UCSD-AML1 (cell line): ENCODE results near the gene S1PR5.
"Not testable (repeated sequence)": the region's sequence is repeated elsewhere in the genome, so short reads cannot be mapped to it uniquely, and the experiment has no call there.

ENCODE experiments used
- DNase-seq: peaks from one replicate; lab custom pipeline; 2025; ENCODE audit not compliant: unreplicated experiment; lab: John Stamatoyannopoulos, UW

The S1PR5 gene

GRCh38 chr19:10517361-10517759 is at the start of gene S1PR5:
Gene S1PR5 (minus strand): TSS chr19:10517447. CDS start chr19:10515011, 2,436 bp downstream.
- DNase-seq: no peak

GRCh38 chr19:10566658-10567410 is 49.6 kb upstream of the S1PR5 start:
- DNase-seq: peak; percentile 49

GRCh38 chr19:10566408-10566657 is 49.1 kb upstream of the S1PR5 start:
- DNase-seq: no peak

DNA sequence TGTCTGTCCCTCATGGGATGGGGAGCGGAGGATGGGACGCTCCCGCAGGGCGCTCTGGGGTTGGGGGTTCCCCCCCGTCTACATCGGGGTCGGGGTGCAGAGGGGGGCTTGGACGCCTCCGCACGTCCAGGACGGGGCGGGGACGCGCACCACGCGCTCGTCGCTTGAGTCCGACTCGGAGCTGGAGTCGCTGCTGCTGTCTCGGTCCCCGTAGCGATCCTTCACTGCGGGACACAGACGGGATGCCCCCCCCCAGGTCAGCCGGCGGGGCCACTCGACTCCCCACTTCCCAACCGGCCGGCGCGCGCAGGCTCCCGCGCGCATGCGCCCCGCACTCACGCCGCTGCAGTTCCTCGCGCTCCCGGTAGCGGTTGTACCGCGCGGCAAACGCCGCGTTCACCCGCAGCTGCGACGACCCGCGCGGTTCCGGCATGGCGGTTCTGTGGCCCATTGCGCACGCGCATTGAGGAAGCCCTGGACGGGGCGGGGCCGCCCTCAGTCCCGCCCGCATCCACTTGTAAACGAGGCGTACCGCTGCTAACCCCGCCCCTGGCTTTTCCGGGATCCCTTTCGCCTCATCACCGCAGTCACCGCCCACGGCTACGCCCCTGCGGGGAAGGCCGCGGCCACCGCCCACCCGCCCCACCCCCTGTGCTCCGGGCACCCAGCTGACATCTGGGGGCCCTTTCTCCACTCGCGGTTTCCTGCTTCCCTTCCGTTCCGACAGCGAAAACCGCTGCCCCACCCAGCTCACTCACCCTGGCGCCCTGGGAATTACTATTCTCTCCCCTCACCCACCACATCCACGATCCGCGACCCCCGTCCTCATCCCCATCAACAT is 48.5 kb upstream of the S1PR5 start, which contains the start of gene KRI1:
Gene KRI1, minus strand, starts transcription at position 444 of the 841 bp plus-strand sequence. Its CDS starts 11 bp downstream, at position 433.
- DNase-seq: peak; percentile 100

DNA sequence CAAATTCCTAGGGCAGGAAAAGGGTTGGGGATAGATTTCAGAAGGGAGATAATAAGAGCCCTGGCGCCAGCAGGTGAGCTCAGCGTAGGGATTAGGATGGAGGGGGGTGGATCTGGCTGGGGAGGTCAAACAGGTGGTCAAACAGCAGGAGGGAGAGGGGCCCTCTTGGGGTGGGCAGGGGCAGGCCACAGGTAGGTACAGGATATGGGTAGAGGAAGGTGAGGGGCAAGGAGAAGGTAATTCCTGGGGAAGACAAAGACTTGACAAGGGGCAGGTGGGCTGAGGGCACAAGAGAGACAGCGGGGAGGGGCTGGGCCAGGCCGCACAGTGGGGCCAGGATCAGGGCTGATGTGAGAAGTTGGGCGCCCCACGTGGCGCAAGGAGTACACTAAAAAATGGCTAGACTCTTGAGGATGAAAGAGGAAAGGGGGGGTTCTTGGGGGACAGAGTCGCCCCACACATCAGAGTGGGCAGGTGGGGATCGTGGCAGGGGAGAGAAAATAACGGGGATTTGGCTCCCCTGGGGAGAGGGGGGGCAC is 47.9 kb upstream of the S1PR5 start:
- DNase-seq: peak; percentile 62

DNA sequence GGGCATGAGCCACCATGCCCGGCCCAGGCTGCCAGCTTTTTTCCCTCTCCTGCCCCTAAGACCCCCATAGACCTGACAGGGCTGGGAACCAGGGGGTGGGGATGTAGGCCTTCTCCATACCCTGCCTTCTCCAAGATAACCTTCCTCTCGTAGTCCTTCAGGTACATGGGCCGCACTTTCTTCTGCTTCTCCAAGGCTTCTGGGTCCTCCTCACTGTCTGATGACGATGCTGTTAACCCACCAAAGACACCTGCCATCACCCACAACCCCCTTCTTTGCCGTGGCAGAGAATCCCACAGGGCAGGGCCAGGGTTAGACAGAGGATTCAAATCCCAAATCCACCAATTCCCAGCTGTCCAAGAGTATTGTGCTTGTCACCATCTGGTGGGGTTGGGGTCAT is 45.4 kb upstream of the S1PR5 start:
- DNase-seq: no peak

DNA sequence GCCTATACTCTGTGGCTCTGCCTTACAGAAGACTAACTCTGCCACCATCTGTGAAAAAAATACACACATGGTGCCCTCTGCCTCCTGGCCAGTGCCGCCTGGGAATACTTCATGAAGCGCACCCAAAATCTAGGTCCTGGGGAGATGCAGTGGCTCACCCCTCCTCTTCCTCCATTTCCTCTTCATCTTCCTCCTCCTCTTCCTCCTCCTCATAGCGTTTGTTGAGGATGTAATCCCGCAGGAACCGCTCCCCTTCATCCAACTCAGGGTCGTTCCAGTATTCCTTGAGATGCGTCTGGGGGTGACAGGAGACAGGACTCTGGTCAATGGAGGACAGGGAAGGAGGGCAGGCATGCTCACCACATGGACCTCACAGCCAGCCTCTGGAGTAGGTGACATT is 42.9 kb upstream of the S1PR5 start:
- no peak for DNase-seq

DNA sequence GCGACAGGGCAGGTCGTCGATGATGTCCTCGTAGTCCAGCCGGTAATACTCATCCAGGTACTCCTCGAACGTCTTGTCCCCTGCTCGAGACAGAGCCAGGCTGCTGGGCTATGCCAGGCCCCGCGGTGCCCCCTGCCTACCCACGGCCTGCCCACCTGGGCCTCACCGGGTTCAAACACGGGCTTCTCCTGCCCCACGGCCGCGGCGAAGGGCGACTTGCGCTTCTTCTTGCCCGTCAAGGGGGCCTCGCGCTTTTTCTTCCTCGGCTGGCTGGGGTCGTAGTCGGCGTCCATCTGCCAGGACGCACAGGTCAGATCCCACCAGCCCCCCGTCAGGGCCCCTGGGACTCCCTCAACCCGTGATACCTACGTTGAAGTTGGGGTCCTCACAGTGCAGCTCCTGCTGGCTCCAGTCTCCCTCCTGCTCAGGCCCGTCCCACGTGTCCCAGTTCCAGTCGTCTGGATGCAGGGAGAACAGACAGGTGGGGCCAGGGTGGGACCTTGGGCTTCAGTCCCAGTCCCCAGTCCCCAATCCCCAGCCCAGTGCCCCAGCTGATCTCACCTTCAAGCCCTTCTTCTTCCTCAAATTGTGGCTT is 40.5 kb upstream of the S1PR5 start:
- no peak for DNase-seq

DNA sequence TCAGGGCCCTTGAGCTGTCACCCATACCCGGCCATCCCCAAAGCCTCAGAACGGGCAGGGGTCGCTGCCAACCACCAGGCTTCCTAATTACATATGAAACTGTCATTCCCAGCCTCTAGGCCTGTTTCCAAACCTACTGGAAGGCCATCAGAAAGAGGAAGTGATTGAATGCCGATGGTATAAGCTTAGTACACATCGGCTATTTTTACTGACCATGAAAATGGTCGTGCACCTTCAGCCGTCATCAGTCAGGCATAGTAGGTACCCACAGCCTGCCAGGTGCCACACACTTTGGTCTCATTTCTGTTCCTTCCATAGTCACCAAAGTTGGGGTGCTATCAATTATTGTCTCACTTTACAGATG is 38.3 kb upstream of the S1PR5 start:
- no peak for DNase-seq

- no peak for DNase-seq
Observed at GRCh38 chr19:10554760-10555609, 37.7 kb upstream of the S1PR5 start.

GRCh38 chr19:10553943-10554381 is 36.7 kb upstream of the S1PR5 start:
- DNase-seq: peak; percentile 24

DNA sequence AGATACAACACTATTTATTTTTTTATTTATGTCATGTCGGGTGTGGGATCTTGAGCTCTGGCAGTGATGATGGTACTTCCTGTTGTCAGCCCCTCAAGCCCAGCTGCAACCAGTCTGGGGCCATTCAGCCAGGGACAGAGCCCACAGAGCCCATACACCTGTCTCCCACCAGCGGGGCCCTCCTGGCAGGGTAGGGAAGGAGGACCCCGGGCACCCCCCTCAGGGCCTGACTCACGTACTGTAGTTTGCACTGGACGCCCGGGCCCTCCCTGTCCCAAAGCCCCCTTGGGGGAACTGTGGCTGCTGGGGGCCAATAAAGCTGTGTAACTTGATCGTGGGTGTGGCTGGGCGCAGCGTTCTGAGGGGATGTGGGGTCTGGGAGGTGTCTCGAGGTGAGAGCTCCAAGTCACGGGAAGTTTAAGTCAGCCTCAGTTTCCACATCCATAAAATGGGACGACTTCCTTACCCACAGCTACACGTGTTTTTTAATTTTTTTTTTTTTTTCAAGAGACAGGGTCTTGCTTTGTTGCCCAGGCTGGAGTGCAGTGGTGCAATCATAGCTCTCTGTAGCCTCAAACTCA is 35.9 kb upstream of the S1PR5 start:
- DNase-seq: no peak

GRCh38 chr19:10552510-10553053 is 35.3 kb upstream of the S1PR5 start:
- DNase-seq: no peak

- peak; percentile 44 for DNase-seq
Observed at GRCh38 chr19:10551698-10552301, 34.6 kb upstream of the S1PR5 start.

- not testable (repeated sequence) for DNase-seq
Observed at GRCh38 chr19:10551006-10551405, 33.8 kb upstream of the S1PR5 start.

DNA sequence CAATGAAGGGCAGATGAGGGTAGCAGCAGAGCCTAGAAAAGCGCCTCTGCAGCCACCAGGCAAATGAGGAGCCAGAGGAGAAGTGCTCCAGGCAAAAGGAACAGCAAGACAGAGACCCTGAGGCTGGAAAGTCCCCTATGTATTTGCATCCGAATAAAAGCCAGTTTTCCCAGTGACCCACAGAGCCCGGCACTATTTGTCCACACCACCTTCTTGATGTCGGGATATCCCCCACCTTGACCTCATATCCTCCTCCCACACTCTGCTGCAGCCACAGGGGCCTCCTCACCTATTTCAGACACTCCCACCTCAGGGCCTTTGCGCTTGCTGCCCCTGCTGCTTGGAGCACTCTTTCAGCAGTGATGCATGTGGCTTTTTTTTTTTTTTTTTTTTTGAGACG is 33.1 kb upstream of the S1PR5 start:
- no peak for DNase-seq

GRCh38 chr19:10549733-10550132 is 32.5 kb upstream of the S1PR5 start:
- no peak for DNase-seq

GRCh38 chr19:10548746-10549276 is 31.6 kb upstream of the S1PR5 start:
- no peak for DNase-seq

- DNase-seq: no peak
Observed at GRCh38 chr19:10546817-10547216, 29.6 kb upstream of the S1PR5 start.
